HG03064 (cell line): ENCODE measurements around the gene AFF3.

Source experiments
- ATAC-seq: cut with Tn5 transposase; IDR thresholded peaks from one replicate; pipeline ENCODE4 v1.9.1; 2021; ENCODE audit warnings: low read depth; ENCODE audit not compliant: unreplicated experiment

Gene AFF3

DNA sequence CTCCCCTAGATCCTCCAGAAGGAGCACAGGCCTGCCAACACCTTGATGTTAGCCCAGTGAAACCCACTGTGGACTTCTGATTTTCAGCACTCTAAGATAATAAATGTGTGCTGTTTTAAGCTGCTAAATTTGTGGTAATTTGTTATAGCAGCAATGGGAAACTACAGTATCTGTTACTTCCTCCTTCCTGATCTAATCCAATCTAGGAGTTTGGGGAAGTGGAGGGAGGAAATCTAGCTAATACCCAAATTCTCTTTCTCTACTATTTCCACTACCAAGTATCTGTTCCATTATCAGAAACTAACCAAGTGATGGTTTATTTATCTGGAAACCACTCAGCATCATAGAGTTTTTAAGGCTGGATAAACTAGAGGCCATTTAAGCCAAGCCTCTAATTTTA, 64.9 kb downstream of the AFF3 start:
- no peak for ATAC-seq

DNA sequence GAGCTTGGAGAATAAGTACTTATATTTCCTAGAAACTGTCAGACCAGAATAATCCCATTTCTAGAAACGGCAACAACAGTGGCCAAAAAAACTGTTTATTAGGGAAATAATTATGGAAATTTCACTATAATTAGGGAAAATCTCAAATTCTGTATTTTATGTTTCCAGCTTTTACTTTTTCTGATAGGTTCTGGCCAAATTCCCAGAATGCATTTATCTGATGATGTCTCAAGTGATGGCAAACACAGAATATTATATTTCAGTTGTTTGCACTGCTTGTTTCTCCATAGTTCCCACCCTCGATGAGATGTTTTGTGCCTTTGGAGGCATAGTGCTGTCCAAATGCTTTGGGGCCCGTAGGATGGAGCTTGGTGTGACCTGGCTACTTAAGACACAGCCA, 66.9 kb downstream of the AFF3 start:
- ATAC-seq: no peak

DNA sequence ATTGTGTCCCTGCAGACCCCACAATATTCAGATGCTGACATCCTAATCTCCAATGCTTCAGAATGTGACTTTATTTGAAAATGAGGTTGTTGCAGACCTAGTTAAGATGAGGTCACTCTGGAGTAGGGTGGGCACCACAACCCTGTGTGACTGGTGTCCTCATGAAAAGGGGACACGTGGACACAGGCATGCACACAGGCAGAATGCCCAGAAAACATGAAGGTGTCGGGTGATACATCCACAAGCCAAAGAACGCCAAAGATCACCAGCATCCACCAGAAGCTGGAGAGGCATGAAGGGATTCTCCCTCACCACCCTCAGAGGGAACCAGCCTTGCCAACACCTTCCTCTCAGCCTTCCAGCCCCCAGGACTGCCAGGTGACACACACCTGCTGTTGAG, 69.3 kb downstream of the AFF3 start:
- no peak for ATAC-seq

DNA sequence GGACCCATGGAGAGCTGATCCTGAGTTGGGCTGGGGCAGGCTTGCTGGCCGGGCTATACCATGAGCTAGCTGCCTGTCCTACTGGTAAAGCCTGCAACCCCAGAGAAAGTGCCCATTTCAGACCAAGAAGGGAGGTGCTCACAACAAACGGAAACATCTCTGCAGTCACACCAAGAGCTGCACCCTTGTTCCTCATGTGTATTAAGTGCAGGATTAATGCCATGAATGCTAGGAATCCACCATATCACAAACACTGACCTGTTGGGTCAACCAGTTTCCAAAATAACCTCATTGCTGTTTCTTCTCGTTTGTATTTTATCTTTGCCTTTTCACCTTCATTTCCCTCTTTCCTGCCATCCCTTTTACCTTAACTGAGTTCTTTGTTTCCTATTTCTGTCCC, 69.9 kb downstream of the AFF3 start:
- no peak for ATAC-seq

DNA sequence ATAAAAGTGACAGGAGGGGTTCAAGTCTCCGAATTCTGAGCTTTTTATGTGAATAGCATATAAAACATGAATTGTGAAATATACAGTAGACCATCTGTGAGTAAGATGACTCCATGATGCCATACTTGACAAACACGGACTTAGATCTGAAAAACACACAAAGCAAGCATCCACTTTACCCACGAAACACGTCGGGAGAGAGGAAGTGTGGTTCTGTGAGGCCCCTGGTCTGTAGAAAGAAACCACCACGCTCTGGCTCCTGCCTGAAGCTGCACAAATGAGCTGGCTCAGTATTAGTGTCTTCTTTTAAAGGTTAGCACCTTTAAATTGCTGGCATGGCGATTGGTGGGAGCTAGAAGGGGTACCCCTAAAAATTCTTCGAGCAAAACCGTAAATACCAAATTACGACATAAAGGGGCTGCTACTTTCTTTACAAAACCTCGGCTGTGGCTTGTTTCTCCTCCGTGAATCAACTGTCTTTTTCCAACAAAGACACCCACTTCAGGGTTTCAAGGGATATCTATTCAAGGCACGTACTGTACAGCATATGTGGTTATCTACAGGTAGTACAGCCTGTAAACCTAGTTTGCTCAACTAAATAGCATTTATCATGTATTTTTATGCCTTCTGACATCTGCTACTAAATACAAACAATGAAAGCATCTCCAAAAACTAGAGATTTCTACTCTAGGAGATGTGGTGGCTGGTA, 70.9 kb downstream of the AFF3 start:
- ATAC-seq: no peak

DNA sequence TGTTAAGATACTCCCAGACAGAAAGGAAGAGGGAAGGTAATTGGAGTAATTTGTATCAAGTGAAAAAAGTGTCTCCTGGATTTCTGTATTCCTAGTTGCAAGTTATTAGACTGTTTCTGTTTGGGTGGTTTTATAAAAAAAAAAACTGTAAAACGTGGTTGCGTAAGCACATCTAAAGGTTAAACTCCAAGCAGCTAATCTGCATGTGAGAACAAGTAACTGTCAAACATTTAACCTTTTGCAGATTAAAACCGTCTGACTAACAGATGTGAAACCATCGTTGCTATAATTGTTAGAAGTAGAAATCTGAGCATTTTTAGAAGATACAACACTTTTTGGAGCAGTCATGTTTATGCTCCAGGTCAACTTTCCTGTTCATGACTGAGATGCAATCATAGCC, 72.3 kb downstream of the AFF3 start:
- no peak for ATAC-seq

DNA sequence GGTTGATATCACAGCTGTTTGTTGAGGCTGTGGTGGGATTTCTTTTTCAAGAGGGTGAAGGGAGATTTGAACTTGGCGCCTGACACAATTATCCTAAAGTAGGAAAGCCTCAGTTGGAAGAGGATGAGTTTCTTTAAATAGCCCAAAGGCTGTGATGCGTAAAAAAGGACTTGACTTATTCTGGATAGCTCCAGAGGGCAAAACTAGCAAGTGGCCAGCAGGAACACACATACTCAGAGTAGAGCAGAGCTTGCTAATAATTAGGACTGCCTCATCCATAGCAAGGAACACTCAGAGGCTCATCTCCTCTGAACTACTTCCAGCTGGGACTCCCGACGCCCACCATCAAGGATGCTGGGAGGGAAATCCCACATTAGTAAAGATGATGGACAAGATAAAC, 74.0 kb downstream of the AFF3 start:
- no peak for ATAC-seq

DNA sequence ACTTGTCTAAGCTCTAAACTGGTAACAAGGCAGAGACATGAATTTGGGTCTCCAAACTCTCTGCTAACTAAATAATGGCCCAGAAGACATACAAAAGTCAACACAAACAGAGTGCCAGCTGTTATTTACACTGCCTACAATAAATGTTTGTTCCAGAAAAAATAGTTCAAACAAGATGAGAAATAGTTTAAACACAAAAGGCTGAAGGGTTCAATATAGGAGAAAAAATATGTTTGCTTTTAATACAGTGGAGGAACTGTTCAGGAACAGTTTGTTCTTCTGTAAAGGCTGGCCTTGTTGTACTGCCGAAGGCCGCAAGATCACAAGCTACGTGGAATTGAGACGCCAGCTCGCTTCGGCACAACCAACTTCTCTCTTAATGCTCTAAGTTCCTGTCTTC, 74.6 kb downstream of the AFF3 start:
- ATAC-seq: no peak

DNA sequence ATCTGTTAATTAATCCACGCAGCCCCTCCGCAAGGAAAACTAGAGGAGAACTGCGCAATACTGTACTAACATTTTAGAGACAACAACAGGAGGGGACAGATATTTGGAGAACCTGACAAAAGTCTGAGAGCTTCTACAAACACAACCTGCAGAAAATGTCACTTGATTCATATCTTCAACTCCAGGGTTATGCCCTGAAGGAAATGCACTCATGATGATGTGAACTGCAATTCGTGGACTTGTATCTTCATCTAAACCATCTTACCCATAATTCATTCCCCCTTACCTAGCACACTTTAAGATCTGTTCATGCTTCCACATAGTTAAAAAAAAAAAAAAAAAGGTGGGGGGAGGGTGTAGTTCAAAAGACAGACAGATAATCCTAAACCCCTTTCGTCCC, 75.5 kb downstream of the AFF3 start:
- ATAC-seq: no peak

DNA sequence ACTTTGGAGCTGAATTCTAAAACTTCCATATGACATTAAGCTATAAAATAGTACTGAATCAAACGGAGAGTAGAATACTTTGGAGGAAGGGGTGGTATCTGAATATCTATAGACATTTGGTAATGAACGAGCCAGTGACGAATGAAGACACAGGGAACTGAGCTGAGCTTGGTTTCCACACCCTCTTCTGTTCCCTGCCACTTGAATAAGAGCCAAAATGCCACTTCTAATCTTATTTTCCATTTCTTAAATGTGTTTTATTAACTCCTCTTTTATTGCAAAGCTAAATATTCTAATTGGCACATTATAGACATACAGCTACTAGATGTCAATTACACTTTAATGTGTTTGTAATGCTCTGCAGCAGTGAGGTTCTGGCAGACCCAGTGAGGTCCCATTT, 76.1 kb downstream of the AFF3 start:
- no peak for ATAC-seq

DNA sequence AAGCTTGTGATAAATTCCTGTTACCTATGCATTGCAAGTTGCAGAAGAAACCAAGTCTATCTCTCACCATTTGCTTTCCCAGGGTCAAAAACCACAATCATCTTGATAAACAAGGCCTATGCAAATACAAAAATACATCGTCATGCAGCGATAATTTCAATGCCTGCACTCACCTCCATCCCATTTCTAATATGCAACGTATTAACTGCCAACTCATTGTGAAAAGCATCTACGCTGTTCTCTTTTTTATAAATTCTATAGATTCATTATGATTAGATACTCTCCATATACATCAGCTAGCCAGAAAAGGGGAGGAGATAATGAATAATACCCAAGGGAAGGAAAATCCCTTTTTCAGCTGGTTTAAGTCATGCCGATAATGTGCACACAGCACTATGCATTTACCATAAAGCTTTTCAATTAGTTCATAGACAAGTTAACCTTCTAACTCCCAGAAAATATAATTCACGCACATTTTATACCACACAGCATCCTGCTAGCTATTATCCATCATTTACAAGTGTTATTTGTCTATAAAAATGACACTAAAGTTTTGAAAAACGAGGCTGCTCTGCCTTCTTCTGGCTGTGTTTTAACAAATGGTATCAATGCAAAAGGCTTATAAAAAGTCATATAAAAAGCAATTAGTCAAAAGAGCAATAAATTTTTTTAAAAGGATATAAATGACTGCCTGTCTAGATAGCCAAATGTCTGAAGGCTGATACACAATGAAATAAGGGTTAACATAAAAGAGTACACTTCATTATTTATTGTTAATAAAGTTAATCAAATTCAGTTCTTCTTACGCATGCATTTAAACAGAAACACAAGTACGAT, 77.6 kb downstream of the AFF3 start:
- ATAC-seq: no peak

DNA sequence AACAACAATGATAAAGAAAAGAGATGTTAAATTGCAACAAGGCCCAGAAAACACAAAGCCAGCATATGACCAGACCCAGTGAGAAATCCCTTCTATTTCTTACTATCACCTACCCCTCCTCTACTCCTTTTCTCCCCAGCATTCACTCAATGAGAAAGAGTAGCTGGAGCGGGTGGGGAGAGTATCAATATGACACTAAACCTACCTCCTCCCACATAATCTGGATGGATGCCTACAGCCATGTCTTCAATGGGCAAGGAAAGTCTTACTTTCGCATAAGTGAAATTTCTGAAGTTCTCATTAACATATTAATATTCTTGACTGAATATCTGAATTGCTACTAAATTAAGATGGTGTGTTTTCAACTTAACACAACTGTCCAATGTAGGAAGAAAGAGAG, 78.2 kb downstream of the AFF3 start:
- ATAC-seq: no peak

DNA sequence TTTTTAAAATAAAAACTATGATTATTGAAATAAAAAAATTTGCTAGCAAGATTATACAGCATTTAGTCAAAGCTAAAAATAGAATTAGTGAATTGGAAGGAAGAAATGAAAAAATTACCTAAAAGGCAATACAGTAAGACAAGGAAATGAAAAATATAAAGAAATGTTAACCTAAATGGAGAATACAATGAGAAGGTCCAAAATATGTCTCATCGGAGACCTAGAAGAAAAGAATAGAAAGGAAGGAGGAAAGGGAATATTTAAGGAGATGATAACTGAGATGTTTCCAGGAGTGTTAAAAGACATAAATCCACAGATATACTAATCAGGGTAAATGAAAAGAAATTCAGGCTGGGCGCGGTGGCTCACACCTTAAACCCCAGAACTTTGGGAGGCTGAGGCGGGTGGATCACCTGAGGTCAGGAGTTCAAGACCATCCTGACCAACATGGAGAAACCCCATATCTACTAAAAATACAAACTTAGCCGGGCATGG, 78.9 kb downstream of the AFF3 start:
- no peak for ATAC-seq

DNA sequence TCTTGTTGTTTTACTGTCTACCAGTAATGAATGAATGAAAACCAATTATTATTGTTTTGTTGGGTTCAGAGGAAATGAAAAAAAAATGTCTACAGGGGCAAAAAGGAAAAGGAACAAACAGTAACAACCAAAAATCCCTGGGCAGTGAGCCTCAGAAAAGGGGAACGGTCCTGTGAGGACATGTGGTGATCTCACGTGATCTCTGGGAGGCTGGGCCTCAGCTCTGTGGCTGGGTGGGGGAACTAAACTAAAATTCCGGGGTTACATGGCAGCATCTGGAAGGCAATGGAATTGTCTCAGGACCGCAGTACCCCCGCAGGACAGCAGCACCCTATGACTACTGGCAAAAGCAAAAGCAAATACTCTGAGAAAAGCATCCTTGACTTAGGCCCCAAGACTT, 80.1 kb downstream of the AFF3 start:
- ATAC-seq: no peak

DNA sequence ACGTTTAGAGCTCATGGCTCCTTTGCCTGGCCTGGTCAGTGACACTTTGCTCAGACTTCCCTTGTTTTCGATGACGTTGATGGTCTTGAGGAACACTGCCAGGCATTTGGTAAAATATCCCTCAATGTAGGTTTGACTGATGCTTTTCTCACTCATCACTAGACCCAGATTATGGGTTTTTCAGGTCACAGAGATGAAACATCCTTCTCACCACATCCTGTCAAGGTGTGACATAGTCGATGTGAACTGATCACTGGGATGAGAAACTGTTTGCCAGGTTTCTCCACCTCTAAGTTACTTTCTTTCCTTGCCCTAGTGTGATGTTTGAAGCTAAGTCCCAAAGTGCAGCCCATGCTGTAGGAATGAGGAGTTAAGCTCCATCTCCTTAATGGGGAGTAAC, 81.5 kb downstream of the AFF3 start:
- ATAC-seq: no peak

DNA sequence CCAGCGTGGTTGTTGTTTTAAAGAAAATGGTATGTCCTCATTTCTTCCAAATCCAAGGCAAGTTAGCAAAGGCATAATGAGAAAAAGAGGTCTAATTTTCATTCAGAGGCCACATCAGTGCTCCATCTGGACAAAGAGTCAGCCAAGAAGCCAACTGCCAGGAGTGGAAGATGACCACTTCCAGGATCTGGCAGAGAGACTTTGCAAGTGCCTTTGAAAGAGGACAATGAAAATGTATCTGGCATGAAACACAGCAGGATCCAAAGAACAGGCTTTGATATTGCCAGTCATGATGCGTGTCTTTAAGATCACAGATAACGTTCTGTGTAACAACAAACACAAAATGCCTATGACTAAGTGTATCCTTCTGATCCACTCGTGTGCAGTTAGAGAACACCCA, 82.8 kb downstream of the AFF3 start:
- ATAC-seq: no peak

DNA sequence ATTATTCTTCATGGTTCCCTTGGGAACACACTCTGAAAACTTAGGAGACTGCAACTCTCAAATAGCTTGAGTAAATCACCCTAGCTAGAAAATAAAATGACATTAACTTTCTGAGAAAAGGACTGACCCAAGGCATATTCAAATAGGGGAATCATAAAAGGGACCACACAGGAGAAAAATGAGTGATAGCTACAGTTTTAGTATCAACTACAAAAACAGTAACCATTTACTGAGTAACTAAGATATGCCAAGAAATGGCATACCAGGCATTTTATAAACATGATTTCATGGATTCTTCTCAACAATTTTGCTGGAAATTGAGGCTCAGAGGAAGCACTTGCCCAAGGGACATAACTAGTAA, 84.5 kb downstream of the AFF3 start:
- no peak for ATAC-seq

DNA sequence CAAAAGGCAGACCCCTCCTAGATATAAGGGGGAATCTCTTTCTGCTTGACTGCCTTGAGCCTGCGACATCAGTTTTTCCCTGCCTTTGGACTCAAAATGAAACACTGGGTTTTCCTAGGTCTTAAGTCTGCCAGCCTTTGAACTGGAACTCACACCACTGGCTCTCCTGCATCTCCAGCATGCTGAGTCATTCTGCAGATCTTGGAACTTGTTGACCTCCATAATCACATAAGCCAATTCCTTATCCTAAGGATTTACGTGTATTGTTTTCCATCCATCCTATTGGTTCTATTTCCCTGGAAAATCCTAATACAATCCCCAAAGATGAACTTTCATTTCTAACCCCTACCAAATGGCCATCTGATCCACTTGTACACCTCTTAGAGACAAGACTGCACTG, 88.0 kb downstream of the AFF3 start:
- ATAC-seq: no peak

DNA sequence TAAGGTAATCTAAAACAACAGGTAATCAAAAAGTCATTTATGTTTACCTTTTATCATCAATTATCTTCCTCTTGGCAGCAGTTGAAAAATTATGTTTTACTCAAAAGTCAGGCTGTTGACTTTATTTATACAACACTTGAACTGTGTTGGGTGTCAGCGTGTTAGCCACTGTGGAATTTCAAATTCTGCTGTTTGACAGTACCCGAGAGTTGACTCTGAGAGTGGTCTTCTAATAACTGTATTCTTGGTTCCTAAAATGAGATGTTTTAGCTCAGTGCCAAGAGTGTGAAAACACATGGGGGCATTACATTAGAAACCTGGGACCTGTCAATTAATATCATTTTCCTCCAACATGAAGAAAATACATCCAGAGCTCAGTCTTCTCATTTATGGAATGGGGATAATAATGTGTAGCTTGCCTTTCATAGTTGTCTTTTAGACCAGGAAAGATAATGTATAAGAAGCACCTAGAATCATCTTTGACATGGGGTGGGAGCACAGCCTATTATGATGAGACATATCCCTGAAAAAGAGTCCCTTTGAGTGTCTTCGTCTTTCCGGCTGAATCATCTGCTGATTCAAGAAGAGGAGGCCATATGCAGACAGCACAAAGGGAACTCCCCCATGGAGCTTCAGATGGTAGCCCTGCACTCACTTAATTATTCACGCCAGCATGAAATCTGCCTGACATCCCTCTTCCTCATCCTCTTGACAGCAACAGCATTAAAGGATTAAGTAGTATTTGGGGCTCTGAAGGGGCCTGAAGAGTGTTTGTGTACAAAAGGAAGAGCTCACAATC, 89.1 kb downstream of the AFF3 start:
- ATAC-seq: no peak

DNA sequence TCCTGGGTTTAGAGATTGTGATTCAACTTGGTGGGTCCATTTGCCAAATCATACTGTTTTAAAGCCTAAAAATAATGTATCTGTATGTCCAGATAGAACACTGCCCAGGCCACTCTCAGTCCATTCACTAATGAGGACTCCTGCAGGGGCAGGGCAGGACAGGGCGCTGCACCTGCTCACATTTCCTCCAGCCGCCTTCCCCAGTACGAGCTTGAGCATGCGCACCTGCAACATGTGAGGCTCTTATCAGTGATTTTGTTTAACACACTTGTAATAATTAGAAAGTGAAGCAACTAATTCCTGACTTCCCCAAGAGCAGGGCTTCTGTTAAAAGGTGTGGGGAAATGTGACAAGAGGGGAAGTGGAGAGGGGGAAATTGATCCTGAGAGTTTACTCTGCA, 89.7 kb downstream of the AFF3 start:
- ATAC-seq: no peak

DNA sequence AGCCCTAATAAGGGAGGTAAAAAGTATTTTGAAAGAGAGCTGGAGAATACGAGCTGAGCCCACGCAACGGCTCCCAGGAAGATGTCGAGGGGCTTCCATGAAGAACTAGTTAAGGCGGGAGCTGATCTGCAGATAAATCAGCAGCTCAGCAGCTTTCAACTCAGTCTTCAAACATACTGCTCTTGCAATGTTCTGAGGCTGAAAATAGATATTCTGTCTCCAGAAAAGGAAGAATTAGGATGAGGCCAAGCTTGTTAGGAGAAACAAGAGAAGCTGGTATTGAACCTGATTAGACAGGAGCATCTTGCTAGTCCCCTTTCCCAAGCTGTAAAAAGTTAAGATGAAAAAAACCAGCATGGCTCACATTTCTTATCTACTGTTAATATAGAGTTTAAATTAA, 91.1 kb downstream of the AFF3 start:
- ATAC-seq: no peak
